ENCODE data around the gene NEDD4L.

GRCh38 chr18:58339890-58340289, 295.9 kb downstream of the NEDD4L start:
- no peak for TF ChIP-seq CTCF (tag by site-specific recombination; IDR thresholded peaks at IDR 0.05)
- no peak for TF ChIP-seq ZNF133 (tag by site-specific recombination; IDR thresholded peaks at IDR 0.05)
- TF ChIP-seq ZNF10 (tag by site-specific recombination; IDR thresholded peaks at IDR 0.05): no peak
- no peak for TF ChIP-seq KLF16 (tag by site-specific recombination; IDR thresholded peaks at IDR 0.05)
- no peak for TF ChIP-seq ZSCAN23 (tag by site-specific recombination; IDR thresholded peaks at IDR 0.05)
- no peak for TF ChIP-seq ZNF561 (tag by site-specific recombination; IDR thresholded peaks at IDR 0.05; ENCODE audit: borderline replicate concordance)
- TF ChIP-seq ZFP41 (tag by site-specific recombination; IDR thresholded peaks at IDR 0.05; ENCODE audit: borderline replicate concordance): no peak
